ENCODE results near the gene WWTR1.

Gene WWTR1

DNA sequence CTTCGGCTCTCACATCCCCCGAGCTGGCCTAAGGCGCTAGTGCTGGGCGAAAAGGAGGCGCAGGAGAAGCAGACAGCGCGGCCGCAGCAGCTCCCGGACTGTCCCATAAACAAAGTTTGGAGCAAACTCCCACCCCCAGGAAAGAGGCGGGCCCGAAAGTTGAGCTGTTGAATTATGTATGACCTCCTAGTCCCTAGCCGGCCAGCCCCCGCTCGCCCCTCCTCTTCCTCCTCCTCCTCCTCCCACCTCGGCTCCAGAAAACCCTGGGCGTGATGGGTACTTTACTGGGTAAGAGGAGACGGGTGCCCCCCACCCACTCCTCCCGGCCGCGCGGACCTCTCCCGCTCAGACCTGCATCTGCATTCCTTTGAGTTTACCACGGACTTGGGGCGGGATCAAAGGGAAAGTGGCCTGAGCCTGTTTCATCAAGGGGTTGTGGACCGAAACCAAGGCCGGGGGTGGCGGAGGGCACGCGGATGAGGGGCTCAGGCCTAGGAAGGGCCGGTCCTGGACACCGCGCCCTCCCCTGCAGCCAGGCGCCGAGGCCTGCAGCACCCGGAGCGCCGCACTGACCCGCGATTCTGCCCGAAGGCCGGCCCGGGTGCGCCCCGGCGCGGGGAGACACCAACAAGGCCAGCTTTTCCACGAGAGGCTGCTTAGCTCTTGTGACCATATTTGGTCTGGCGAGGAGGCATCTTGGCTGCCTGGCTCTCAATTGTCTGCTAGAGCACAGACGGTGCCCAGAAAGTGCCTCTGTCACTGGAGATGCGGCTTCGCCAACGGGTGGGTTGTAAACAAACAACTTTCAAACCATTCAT lies at the start of gene WWTR1:
WWTR1 (minus strand) TSS at position 100 of the 818 bp plus-strand sequence. CDS start 719 bp downstream, outside the sequence.
- peak; percentile 80 for DNase-seq (ENCODE audit: low read depth)

DNA sequence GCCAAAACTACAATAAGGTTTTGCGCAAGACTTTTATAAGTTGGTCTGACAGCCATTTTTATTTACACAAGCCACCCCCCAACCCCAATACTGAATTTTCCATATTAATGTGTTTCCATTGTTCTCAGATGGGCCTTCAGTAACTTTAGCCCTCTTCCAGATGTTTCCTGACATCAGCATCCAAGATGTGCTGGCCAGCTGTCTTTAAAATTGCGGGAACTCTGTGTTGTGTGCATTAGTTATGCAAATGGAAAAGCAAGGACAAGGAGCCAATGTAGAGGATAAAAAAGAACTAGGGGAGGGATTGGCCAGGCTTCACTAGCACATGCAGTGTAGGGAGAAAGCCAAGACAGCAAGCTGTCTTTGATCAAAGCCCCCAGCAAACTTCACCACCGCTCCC lies 49.1 kb upstream of the WWTR1 start:
- DNase-seq (ENCODE audit: low read depth), result no peak

DNA sequence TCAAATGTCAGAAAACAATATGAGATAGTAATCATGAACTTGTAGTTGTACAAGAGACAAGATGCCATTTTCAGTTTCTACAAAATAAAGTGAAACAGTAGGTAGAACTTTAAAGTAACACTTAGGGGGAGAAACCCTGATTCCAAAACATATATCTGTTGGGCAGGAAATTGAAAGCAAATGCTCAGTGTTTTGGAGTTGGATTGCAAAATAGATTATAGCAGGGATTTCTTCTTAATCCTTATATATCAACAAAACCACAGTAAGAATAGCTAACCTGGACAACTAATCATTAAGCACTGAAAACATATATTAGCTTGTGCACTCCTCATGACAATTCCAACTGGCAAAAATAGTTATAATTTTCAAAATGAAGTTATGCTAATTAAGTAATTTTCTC lies 47.6 kb upstream of the WWTR1 start:
- no peak for DNase-seq (ENCODE audit: low read depth)

DNA sequence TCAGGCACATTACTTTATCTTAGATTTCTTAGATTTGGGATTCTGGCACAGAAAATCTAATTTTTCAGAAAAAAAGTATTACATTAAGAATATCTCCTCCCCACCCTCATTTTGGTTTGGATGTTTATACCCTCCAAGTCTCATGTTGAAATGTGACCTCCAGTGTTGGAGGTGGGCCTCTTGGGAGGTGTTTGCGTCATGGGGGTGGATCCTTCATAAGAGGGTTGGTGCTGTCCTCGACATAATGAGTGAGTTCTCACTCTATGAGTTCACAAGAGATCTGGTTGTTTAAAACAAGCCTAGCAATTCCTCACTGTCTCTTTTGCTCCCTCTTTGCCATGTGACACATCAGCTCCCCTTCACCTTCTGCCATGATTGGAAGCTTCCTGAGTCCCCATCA lies 45.6 kb upstream of the WWTR1 start:
- DNase-seq (ENCODE audit: low read depth), result peak; percentile 32

DNA sequence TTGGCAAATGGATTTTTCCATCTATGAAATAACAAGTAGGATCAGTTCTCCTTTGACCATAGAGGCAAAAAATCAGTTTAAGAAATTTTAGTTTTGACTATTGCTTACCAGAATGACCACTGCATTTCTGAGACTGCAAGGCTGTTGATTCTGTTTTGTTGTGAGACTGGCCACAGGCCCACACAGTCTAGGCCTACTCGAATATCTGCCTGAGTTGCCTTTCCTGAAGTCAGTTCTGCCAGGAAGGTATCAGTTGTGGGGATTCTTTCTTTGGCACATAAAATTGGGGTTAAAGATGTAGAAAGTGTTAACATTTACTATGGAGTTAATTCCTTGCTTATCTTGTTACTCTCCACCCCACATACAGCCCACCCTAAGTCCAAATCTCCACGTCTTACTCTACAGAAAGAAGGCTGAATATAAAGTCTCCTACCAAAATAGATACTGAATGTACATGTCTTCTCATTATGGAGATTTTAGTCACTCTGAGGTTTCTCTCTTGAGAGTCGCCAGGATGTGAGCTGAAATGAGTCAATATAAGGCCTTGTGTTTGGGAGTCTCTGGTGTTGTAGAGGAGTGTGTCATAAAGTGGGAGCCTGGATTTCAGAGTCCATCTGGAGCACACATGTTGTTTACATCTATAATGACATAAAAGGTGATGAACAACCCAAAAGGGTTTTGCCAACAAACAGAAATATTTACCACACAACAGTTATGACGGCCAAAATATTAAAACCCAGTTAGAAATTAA lies 45.0 kb upstream of the WWTR1 start:
- peak; percentile 93 for DNase-seq (ENCODE audit: low read depth)

DNA sequence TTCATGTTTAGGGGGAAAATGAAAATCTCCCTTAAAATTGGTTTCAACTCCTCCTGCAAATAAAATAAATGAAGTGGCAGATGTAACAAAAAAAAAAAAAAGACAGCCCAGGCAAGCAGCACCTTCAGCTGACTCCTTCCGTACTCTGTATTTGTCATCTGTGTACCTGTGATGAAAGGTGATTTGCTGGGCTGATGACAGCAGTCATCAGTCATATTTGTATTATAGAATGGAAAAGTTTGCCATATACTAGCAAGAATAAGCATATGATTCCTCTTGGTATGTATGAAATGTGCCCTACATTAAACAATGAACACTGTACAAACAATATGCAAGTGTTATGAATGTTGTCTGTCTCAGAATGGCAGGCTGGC lies 44.1 kb upstream of the WWTR1 start:
- DNase-seq (ENCODE audit: low read depth), result no peak

DNA sequence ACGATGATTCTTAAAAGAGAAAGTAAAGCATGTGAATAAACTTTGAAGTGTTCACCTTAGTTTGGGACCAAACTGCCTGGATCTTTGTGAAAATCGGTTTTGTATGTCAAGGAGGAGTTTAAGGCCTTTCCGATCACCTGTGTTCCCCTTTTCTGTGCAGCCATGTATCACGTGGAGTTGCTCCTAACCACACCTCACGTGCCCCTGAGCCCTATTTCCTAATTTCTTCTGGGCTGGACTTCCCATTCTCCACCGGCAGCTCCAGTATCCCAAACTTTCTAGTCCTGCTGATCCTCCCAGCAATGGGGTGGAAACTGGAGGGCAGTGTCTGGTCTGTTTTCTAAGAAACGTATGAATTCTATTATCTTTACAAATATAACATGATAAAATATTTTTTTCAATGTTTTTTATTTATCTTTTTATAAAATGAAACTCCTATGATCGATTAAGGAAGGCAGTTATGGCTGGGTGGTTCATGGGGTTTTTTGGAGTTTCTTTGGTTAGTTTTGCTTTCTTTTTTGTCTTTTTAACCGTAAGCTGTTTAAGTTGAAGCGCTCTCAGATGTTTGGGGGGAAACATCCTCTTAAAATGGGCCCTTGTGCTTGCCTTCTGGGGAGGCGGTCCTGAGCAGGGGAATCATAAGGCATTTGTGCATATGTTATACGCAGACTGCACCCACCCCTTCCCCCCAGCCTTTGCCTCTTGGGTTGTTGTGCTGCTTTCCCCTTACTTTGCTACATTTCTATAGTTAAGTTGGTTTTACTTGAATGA lies 43.6 kb upstream of the WWTR1 start:
- DNase-seq (ENCODE audit: low read depth), result no peak

DNA sequence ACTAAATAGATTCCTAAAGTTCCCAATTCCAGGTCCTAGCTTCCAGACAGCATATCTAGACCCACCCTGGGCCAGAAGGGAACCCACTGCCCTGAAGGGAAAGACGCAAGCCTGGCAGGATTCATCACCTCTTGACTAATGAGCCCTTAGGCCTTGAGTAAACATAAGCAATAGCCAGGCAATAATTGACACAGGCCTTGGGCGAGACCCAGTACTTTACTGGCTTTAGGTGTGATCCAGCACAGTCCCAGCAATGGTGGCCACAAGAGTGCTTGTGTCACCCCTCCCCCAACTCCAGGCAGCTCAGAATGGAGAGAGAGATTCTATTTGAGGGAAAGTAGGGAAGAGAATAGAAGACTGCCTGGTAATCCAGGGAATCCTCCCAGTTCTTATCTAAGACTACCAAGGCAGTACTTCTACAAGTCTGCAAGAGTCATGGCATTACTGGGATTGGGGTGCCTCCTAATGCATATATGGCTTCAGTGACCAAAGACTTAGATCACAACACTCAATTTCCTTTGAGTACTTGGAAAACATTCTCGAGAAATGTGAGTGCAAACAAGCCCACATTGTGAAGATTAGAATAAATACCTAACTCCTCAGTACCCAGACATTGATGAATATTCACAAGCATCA lies 30.4 kb upstream of the WWTR1 start:
- DNase-seq (ENCODE audit: low read depth), result no peak

DNA sequence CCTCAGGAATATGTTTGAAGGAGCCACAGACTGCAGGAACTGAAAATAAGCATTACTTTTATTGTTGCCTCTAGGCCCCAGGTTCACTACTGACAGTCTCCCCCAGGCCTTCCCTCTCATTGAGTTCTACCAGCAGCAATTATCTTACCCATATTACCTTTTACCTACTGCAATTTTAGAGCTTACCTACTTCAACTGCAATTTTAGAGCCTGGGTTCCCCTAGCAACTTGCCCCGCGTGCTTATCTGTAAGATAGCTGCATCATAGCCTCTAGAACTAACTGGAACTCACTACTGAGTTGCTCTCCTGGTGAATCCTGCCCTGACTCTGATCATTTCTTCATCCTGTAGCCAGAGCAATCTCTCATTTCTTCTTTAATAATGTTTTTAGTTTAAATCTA lies 29.2 kb upstream of the WWTR1 start:
- DNase-seq (ENCODE audit: low read depth), result no peak

DNA sequence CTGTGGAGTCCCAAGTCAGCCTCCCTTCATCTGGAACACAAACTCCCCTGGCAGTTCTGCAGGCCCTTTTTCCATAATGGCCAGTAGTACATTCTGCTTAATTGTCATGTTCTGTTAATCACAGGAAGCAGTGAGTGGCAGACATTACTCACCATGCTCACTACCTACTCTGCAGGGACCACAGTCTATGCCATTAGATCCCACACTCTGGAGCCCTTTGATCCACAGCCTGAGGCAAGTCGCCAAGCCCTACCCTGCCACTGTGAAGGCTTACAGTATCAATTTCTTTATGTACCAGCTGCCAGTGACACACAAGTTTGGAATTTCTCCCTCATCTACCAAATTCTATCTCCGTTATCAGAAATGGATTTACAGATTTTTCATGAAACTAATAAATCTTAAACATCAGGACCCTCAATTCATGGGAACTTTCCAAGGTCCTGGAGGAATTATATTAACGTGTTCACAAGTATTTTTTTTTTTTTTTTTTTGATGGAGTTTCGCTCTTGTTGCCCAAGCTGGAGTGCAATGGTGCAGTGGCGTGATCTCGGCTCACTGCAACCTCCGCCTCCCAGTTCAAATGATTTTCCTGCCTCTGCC lies 20.6 kb upstream of the WWTR1 start:
- DNase-seq (ENCODE audit: low read depth), result no peak

DNA sequence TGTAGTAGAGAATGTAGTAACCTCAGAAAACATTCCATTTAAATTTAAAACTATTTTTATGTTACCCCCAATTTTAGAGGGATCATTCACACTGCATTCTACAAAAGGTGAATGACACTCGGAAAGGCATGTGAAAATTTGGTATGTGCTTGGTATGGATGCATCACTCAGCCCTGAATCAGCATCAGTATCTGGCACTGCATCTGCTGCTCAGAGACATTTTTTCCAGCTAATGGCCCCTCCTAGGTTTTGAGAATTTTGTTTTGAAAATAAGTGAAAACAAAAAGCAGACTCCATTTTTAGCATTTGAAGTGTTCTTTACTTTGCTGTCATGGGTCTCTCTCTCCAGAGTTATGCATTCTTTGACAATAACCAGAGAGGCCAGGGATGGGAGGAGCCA lies 15.6 kb upstream of the WWTR1 start:
- peak; percentile 24 for DNase-seq (ENCODE audit: low read depth)

DNA sequence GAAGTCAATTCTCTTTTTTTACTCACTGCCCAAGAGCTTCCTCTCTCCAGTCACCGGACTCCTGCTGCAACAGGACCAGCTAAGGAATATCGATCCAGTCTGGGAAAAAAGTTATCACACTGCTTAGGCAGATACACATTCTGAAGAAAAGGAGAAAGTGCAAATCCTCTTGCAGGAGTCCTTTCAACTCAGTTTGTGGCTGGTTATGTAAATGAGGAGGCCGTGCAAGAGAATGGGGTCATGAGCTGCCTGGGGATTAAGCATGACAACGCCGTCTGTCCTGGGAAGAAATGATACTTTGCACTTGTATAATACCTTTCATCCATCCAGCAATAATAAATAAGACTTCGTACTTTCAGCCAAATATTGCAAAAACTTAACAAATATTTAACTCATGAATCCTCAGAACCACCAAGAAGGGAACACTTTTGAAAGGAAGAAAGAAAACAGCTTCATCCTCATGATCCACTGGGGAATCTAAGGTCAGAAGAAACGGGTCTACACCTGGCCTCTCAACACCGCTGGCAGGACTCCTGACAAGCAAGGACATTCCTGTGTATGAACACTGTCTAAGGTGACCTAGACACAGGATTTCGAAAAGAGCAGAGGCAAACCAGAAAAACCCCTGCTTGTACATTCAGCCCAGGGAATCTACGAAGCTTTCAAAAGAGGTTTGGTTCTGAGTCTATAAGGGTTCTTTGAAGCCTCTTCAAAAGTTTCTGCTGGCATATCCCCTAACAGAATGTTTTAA lies 13.1 kb upstream of the WWTR1 start:
- DNase-seq (ENCODE audit: low read depth), result no peak

DNA sequence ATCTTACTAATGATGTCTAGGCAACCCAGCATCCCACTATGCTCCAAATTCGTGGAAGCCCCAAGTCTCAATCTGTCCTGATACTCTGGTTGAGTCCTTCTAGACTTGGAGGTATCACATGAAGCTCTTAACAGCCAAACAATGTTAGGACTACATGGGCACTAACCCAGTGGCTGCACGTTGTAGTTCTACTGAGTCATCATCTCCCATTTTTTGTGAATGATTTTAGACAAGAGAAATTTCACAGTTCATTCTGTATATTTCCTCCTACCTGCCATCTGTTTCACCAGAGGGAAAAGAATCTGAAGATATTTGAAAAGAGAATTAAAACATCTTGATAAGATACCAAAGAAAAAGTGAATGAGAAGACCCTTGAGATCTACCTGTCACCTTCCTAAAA lies 9.8 kb upstream of the WWTR1 start:
- no peak for DNase-seq (ENCODE audit: low read depth)

DNA sequence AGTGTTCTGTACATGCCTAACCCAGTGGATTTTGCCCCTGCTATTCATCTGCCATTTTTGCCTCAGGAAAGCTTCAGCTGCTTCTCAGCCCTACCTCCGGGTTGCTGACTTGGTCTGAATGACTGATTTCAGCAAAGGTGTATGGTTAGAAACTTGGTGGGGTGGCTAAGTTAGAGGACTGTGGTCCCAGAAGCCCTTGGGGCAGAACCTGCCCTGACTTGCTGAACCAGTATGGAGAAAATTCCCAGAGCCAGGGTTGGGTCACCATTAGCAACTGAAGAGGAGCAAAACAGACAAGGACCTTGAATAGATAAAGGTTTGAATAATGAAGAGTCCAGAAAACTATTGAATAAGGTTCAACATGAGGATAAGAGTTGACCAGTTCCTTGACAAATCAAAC lies 6.1 kb upstream of the WWTR1 start:
- DNase-seq (ENCODE audit: low read depth), result no peak

DNA sequence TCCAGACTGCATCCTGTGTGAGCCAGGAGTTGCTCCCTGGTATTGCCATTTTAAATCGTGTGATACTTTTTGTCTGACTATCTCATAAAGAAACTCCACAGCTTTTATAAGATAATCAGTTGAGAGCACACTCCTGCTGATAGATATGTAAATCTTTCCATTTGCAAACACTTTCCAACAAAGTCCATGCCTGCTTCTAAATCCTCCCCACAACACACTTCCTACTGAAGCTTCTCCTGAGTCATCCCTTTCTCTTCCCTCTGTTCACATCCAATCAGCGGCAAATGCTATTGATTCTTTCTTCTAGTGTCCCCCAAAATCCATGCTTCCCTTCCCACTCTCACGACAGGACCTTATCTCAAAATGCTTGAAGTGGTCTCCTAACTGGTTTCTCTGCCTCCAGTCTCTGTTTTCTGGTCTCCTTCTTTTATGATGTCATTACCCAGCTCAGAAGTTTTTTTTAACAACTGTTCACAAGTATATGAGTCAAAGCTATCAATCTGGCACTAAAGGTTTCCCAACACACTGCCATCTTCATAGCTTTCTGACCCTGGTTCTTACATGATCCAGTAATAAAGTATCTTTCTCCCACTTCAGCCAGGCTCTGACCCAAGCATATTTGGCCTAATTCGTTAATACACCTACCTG lies 4.5 kb upstream of the WWTR1 start:
- DNase-seq (ENCODE audit: low read depth), result no peak

DNA sequence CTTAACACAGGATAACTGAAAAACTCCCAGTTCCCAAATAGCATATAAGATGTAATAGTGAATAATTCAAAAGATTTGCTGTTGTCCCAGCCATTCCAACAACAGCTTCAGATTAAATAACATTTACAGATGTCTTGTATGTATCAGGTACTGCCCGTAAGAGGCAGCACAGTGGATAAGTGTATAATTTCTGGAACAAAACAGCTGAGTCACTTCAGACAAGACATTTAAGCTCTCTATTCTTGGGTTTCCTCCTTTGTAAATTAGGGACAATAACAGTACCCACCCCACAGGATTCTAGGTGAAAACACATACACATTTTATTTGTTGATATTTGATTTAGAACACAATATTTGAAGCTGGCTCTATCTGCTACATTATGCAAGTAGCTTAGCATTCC lies 2.6 kb upstream of the WWTR1 start:
- DNase-seq (ENCODE audit: low read depth), result no peak

DNA sequence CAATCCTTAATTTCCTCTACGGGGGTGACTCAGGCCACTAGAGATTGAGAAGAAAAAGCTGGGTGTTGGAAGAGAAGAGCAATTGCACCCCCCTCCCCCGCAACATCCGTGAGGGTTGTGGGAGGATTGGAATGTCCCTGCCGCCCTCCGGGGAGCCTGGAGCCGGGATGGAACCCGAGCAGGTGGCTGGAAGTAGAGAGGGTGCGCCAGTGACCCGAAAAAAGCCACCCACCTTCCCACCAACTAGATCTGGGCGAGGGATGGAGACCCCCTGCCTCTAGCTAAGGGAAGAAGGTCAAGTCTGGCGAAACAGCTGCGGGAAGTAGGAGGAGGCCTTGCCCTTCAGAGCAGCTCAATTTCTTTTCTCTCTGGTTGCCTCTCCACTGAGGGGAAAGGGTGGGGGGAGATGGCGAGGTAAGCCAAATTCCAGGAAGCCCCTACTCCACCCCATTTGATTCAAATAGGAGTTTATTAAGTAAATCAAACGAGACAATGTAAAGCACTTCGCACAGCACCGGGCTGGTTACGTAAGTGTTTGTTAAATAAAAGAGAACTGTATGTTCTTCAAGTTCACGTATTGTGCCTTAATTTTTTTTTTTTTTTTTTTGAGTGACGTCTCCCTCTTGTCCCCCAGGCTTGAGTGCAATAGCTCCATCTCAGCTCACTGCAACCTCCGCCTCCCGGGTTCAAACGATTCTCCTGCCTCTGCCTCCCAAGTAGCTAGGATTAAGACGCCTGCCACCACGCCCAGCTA lies 1.1 kb upstream of the WWTR1 start:
- DNase-seq (ENCODE audit: low read depth), result no peak

DNA sequence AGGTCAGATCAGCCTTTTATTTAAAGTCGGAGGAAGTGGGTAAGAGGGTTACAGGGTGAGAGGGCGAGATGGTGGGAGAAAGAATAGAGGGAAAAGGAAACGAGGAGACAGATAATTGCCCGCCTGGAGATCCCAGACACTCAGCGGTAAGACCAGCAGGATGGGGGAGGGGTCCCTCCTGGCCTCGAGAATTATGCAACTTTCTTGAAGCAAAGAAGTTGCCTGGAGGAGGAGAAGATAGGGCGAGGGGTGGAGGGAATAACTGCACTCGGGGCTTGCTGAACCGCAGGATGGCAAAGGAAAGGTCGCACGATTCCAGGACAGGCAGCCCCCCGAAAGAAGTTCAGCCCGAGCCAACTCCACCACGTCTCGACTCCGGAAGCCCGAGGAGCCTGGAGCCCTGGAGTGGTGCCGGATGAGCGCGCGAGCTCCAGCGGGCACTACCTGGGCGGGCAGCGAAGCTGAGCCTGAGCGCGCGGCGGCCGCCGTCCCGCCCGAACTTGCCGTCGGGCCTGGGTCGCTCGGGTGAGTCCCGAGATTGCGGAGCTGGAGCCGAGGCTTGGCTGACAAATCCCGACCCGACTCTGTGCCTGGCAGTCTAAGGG lies 402 bp downstream of the WWTR1 start:
- DNase-seq (ENCODE audit: low read depth), result peak; percentile 26

DNA sequence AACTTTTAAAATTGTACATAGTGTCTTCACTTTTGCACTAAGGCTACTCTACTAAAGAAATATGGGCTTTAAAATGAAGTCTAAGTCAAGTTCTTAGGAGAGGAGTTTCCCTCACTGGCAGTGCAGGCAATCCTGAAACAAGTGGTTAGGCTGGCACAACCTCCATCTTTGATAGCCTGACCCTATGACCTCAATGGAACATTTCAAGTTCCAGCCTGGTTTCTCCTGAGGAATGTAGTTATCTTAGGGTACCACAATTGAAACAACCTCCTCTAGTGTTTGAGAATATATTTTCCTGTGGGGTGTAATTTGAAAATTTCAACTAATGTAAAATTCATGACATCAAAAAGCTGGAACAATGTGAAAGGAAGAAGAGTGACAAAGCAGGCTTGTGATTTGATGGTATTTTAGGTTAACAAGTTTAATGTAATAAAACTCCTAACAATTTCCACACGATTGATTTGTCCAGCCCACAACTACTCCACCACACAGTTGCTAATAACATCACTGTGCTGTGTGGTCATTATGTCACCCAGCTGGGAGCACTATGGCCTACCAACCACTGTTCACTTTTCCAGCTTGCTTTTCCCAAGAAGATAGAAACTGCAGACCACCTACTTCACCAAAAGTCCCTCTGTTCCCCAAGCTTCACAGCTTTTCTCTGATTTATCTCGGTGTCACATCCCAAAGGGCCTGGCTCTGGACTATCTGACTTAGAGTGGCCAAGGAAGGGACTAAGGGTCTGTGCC lies 1.8 kb downstream of the WWTR1 start:
- DNase-seq (ENCODE audit: low read depth), result no peak

All from HS-5 (cell line).